NCI-H510A treated with DMSO at 0.1 percent for 48 hours (cell line): ENCODE results near the gene KAZALD1.
A peak's percentile ranks its signal among the peaks of the same experiment; 100 is the strongest.

Source experiments
- DNase-seq: peaks from one replicate; lab custom pipeline; 2025; lab: John Stamatoyannopoulos, UW

Gene KAZALD1

DNA sequence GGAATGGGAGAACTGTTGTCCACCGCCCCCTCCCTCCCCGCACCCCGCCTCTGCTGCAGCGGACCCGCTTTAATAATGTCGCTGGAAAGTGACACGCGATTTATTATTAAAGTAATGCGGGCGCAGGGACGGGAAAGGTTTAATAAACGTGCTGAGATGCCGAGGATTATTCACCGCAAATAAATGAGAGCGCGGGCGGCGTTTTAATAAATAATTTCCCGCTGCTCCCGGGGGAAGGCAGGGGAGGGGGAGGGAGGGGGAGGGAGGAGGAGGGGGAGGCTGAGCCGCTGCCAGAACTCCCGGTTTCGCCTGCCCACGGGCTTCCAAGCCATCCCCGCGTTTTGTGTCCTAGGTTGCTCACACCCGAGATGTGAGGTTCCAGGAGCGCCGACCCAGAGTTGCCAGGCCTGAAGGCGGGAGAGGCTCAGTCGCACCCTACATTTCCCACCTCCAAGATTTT is 5.1 kb downstream of the KAZALD1 start:
- no peak for DNase-seq

DNA sequence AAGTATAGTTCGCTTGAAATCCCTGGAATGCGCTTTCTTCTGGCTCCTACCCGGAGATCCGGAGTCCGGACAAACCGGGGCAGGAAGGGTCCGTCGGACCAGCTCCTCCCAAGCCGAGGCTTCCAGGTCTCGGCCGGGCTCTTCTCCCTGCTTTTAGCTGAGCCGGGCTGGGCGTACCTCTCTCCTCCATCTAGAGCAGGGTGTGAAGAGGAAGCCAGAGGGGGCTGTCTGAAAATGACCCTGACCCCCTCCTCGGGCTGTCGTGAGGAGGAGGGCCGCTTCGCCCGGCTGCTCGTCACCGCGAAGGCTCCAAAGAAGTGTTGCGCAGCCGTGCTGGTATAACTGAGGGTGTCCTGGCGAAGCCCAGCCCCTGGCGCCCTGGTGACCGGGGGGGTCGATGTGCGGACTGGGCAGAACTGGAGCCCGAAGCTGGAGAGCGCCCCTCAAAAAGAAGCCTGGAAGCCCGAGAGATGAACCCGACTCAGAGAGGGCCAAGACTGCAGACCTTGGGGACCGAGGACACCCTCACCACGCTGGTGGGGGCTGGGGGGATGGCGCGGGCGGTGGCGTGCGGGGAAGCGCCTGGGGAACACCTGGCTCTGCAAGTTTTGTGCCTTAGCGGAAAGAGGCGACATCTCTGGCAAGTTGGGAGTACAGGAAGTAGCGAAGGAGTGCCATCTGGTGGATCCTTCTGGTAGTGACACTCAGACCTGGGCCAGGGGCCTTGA is 5.7 kb downstream of the KAZALD1 start:
- peak; percentile 93 for DNase-seq

DNA sequence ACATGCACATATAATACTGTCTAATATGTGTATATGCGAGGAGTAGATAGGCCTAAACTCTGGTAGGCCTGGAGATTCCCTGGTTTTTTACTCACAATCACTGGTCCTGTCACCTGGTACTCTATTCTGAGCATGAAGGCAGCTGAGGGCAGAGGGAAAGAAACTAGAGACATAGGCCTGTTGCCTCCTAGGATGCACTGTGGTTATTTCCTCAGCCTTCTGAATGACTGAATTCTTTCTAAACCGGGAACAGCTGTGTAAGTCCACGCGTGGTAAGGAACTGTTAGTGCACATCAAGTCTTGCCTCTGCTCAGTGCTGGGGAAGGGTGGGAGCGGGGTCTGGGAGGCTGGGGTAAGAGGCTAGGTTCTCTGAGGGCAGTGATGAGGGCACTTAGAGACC is 7.7 kb downstream of the KAZALD1 start:
- no peak for DNase-seq

DNA sequence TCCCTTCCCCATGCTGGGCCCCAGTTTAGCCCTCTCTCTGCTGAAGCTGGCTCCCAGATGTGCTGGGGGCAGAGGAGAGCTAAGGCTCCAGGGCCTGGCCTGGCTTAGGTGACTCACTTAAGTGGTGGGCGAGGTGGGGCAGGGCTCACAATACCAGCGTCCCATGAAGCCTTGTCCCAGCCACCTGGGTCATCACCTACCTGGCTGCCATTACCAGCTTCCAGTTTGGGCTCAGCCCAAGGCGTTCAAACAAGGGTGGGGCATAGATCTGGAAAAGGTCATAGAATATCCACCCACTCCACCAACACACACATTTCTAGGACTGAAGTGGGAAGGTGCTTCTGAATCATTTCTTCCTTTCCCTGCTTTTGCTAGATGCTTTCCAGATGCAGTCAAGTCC is 8.3 kb downstream of the KAZALD1 start:
- no peak for DNase-seq

DNA sequence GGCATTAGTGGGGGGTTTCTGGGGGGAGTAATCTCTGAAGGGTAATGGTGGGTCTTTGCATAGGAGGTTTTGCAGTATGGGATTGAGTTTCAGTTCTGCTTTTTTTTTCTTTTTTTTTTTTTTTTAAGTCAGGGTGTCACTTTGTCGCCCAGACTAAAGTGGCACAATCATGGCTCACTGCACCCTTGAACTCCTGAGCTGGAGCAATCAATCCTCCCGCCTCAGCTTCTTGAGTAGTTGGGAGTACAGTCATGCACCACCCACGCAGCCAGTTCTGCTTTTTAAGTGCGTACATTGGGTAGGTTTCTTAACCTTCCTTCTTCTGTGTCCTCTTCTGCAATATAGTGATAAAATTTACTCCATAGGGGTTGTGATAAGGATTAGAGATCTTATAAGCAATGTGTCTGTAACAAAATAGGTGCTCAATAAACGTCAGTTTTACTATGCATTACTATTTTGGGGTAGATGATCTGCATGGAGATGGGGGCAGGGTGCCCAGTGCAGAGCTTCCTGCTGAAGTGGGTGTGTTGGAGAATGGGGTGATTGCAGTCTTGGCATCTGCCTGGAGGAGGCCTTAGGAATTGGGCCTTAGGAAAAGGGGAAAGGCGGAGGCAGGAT is 9.6 kb downstream of the KAZALD1 start:
- DNase-seq = no peak

DNA sequence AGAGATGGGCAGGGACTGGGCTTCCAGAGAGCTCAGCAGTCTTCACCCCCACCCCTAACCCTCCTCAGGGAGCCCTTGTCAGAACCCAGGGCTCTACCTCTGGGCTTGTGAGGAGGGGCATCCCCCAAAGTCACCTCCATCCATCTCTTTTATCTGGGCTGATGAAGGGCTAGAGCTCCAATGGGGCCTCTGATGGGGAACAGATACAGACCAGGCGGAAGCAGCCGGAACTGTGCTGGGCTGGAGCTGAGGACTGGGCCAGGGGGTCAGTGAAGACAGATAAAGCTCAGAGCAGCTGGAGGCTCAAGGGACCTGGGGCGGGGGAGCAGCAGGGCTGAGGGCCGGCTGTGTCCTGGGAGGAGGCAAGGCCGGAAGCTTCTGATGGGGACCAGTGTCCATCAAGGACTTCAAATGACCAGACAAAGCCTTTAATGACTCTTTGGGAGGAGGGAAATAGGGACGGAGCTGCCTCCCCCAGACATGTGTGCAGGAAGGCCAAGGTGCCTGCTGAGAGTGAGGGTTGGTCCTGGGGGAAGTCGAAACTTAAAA is 10.2 kb downstream of the KAZALD1 start:
- no peak for DNase-seq

DNA sequence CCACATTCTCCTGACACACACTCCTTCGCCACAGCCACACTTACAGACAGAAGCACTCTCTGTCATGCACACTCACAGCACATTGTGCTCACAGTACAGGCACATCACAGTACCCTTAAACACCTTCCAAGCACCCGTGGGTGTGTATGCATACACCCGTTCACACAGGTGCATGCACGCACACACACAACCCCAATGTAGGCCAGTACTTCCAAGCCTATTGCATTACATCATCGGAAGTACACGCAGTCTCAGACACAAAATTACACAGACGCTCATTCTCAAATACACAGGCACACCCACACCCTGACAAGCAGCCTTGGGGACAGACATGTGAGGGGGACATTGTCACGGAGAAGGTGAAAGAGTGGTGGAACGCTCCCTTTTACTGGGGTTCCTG is 11.1 kb downstream of the KAZALD1 start:
- DNase-seq = no peak

DNA sequence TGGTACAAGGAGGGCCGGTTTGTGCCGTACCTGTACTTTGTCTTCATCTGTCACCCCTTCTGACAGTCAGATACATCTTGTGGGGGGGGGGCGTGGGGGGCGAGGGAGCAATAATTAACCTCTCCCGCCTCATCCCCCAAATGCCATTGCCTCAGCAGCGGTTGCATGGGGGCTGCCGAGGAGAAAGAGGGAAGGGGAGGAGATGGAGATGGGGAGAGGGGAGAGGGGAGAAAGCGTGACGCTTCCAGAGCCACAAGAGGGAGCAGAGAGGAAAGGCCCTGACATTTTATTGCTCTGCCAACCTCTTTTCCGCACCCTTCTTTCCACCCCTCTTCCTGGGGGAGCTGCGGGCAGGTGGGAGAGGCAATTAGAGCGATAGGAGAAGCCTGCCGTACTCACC is 11.8 kb downstream of the KAZALD1 start:
- DNase-seq = no peak

DNA sequence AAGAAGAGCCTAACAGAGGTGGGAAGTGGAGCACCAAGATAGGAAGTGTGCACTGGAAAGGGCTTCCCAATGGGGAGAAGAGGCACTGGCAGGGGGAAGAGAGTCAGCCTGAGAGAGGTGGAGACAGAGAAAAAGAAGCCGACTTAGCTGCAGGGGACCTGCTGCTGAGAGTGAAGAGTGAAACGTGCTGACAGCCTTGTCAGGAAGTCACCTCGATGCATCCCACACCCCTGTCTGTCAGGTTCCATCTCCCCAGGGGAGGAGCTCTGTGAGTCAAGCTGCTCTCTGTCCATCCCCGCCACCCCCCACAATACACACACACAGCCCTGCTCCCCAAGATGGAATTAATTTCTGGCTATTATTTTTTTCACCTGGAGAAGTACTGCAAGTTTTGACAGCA is 14.0 kb downstream of the KAZALD1 start:
- no peak for DNase-seq

DNA sequence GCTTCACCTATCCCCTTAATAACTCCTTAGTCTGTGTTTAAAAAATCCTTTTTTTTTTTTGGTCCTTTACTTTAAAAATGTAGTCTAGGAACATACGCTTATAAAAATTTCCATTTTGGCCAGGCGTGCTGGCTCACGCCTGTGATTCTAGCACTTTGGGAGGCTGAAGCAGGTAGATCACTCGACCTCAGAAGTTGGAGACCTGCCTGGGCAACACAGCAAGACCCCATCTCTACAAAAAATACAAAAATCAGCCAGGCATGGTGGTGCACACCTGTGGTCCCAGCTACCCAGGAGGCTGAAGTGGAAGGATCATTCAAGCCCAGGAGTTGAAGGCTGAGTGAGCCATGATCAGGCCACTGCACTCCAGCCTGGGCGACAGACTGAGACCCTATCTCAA is 14.8 kb downstream of the KAZALD1 start:
- DNase-seq = no peak

DNA sequence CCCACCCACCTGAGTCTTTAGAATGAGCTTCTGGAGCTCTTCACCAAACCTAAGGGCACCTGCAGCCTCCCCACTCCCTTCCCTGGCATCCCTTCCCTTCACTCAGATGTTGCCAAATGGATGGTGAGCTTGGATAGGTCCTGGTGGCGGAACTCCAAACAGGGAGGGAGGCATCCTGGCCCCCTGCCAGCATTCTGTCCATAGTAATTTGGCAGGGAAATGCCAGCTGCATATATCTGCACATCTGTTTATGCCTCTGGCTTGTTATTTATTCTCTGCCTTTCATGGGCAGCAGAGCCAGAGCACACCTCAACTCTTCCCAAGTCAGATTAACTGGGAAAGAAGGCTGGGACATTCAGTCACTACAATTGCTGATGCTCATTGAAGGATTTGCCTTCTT is 18.1 kb downstream of the KAZALD1 start:
- DNase-seq = no peak

DNA sequence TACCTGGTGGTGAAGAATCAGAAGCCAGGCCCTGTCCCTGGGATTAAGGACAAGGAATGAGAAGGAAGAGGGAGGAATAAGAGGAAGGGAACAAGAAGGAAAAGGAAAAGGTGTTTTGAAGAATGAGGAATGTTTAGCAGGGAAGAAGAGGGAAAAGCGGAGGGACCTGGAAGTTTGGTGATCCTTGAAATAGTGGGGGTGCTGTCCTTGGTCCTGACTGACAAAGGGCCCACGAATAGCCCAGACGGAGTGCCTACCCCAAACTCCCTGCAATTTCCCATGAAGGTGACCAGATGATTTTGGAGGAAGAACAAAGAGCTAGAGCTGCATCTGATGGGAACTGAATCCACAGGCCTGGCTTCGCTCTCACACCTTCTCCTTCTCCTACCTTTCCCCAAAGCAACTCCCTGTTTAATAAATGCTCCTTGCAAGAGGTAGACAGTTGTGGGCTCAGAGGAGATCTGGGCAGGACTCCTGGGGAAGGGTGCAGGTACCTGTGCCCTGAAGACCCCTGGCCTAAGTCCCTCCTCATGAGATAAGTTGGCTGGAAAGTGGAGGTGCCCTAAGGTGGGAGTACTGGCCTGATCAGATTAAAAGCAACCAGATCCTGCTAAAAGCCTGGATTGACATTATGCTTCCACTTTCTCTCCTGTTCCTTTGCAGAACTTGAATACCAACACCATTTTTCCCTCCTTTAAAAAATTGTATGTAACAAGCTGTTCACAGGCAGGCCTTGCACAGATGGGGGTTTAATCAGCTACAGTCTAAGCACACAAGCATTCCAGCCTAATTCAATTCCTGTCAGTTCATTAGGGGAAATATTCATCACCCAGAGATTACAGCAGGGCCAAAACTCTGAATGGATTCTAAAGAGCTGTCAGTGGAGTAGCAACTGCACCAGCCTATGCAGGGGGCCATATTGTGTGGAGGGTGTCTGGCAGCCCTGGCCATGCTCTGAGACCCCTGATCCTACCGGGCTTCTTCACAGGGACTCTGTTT is 19.4 kb downstream of the KAZALD1 start:
- no peak for DNase-seq

DNA sequence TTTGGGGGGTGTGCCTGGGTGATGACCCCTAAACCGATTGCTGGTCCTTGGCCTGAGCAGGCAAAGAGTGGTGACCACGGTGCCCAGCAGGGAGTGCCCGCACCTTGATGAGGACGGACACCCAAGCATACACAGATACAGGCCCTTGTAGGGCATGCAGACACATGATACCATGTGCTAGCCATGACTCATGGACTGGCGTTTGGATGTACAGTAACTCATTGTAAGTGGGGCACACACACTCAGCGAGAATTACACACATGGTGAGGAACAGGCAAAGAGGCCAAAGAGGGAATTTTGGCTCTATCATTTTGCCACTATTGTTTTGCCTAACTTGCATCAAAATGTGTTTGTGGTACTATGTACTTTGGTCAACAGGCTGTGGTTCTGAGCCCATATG is 24.1 kb downstream of the KAZALD1 start:
- no peak for DNase-seq

DNA sequence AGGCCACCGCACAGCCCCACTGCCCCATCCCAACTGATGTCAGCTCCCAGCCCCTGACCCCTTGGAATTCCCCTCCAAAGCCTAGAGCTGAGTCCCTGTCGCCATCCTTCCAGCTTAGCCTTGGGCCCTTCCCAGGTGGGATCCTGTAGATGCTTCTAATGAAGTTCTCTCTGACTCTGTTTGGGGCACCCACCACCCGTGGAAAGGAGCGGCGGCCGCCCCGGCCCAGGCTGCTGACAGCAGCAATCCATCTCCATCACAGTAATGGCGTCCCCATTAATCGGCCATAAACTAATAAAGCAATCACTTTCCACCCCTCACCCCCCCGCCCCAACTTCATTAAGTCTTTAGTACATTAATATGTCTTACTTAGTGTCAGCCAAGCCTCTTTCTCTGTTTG is 25.6 kb downstream of the KAZALD1 start:
- no peak for DNase-seq

DNA sequence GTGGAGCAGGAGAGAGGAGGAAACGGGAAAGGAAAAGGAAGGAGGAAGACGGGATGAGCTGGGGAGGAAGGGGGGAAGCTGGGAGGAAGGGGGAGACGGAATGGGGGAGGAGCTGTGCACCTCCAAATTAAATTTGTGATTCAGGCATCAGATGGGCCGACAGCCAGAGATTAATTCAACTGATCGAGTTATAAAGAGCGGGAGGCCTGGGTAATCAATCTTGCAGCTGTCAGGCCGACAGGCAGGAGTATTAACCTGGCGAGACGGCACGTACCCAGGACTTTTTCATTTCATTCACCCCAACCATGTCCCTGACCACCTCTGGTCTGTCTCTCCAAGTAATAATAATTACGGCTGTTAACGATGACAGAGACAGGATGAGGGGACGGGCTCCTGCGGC is 26.2 kb downstream of the KAZALD1 start:
- no peak for DNase-seq

DNA sequence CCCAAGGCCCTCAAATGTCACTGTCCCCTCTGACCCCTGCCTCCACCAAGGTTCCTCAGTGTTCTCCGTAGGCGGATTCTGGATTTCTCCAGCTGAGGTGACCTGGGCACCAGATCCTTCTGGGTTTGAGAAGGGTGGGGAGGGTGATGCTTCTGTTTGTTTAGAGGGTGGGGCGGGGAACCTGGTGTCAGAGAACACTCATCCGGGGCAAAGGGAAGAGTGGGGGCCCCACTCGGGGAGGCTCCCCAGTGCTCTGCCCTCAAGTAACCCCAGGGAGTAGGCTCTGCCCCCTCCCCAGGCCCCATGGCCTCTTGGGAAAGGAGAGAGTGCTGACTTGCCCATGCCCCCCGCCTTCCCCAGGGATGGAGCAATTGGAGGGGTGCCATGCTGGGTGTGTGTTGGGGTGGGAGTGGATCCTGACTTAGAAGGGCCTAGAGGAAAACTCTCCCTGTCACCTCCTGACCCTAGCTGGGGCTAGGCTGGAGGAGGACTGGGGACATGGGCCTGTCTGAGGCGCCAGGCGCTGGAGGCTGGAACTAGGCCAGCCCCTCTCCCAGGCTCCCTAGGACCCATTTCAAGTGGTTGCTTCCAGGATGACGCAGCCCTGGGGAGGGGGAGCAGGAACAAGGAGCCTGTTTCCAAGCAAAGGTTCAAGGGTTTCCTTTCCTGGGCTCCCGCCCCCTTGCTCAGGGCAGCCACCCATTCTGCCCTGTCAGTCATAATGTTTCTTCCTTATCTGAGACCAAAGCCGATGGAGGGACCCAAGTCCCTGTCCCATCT is 27.9 kb downstream of the KAZALD1 start:
- no peak for DNase-seq

DNA sequence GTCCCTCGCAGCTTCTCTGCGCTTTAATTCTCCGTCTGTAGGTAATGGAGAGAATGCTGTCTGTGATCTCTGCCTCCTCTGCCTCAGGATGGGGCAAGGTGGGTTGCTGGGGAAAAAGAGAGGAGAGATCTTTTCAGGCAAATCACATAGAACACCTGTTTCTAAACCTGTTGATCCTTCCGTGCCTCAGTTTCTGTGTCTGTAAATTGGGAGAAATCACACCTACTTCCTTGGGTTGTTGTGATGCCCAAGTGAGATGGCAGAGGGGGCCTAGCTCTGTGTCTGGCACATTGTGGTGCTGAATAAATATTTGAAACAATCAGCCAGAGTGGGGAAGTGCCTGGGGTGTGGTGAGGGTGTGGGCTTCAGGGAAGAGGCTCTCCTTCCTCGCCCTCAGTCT is 28.8 kb downstream of the KAZALD1 start:
- DNase-seq = no peak

DNA sequence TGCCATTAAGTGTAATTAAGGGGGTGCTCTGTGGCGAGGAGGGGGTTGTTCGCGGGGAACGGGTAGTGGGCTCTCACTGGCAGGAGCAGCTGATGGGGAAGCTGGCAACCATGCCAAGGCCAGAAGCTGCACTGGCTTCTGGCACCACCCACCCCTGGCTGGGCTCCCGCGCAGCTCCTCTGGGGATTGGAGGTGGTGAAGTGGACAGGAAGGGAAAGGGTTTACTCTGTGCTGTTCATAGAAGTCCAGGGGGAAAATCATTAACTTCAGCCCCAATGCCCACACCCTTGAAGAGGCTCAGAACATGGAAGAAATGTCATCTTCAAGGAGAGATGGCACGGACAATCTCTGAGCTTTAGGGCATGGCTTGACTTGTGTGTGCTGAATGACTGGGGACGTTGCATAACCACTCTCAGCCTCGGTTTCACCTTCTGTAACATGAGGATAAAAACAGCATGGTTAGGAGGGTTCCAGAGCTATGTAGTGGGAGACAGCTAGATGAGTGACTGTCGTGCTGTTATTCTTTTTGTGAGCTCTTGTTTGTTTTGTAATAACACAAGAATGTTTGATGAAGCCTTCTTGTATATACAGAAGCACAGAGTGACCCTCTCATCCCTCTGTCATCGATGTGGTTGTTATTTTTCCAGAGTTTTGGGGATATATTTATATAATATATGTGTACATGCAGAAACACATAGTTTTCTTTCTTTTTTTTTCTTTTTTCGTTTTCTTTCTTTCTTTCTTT is 29.9 kb downstream of the KAZALD1 start:
- no peak for DNase-seq

DNA sequence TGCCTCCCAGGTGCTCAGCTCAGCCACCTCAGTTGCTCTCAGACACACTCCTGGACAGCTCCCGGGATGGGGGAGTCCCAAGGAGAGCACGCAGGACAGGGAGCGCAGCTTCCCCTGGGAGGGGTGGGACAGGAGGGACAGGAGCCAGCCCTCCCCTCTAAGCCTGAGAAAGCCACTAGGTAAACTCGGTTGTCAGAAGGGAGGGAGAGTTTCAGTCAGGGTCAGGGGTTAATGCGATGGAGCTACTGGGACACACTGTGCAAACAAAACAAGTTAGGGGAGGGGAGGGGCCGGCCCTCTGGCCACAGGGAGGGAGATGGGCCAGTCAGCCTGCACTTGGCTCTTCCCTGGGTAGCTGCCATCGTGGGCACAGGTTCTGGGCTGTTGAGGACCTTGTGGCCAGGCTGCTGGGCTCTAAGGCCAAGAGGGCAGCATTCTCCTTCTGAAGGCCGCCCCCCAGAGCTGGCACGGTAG is 31.1 kb downstream of the KAZALD1 start:
- no peak for DNase-seq

DNA sequence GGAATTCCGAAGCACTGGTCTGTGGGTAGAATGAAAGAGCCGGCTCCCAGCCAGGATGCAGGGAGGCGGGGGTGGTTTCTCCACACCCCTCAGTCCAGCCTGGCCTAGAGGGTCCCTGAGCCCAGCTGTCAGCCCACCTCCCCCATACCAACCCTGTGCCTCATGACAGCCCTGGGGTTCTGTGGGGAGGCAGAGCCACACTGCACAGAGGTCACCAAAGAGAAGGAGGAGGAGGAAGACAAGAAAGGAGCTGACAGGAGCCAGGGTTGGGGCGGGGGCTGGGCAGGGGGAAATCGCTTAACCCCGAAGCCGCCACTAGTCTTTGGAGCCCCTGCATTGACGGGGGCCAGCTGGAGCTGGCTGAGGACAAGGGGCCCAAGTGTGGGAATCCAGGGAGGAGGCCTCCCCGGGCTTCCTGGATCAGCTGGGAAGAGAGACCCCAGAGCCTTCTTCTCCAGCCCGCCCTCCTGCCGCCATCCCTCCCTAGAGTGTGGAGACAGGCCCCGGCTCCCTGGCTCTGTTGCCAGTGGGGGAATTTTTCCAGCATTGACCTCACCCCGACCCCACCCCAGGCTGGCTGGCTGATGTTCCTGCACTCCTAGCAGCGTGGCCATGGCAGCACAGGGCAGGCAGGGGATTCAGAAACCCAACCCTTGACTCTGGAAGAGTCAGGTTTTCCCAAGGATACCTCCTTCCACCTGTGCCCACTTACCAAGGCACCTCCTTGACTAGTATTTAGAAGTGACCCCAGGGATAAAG is 32.5 kb downstream of the KAZALD1 start:
- DNase-seq = no peak
